GM21825 (cell line): ENCODE data around the gene SYNGR2.
A peak's percentile ranks its signal among the peaks of the same experiment; 100 is the strongest.

Experiments
- ATAC-seq: cut with Tn5 transposase; IDR thresholded peaks from one replicate; pipeline ENCODE4 v1.9.1; 2021; ENCODE audit warnings: mild to moderate bottlenecking, moderate library complexity; ENCODE audit not compliant: unreplicated experiment

SYNGR2 gene

DNA sequence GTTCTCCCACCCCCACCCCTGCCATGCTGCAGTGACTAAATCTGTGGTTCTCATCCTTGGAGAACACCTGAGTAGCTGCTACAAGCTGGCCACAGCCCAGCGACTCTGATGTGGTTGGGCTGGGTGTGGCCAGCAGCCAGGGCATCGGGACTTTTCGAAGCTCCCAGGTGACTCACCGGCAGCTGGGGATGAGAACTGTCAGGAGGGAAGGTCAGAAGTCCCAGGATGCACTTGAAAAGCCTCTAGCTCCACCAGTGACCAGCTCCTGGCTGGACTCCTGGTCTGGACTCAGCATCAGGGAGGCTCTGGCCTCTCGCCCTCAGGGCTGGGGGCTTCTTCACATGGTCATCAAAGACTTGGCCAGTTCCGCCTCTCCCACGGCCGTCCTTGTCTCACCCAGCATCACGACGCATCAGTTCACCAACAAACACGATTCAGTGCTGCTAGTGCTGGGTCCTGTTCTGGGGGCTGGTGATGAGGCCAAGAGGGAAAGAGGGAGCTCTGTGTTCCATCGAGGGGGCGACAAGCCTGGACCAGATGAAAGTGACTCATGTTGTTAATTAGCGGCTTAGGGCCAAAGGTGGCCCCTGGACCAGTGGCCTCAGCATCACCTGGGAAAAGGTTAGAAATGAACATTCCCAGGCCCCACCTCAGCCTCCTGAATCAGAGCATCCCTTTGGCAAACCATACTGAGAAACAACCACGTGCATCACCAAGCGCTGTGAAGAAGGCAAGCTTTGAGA is 26.1 kb upstream of the SYNGR2 start:
- no peak for ATAC-seq

DNA sequence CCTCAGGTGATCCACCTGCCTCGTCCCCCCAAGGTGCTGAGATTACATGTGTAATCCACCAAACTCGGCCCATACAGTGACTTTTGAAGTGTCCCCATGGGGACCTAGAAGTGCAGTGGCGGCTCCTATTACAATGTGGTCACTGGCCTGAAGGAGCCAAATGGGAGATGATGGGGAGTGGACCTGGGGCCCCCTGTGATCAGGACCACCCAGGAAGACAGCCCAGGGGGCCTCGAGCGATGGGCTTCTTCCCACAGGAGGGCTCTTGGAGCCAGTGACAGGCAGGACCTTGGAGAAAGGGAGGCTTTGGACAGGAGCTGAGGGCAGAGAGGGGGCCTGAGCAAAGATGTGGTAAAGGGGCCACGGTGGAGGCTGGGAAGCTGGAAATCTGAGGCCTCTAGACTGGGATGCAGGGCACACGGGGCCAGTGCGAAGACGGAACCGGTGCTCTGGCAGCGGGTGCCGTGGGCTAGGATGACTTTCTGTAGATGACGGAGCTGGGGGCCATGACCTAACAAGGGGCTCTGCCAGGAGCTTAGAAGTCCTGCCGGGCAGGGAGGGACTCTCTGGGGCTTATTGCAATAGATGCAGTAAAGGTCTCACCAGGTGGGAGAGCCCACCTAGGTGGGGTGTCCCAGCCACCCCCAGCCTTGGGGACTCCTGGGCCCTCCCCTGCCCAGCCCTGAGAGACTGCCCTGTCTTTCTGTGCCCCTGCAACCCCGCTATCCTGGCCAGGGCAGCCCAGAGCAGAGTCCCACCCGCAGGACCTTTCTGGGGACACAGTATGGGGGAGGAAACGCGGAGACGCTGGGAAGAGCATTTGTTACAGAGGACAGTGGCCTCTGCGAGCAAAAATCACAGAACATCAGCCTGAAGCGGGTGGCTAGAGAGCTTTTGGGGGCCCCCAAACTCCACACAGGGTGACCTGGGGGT is 24.9 kb upstream of the SYNGR2 start:
- ATAC-seq = no peak

DNA sequence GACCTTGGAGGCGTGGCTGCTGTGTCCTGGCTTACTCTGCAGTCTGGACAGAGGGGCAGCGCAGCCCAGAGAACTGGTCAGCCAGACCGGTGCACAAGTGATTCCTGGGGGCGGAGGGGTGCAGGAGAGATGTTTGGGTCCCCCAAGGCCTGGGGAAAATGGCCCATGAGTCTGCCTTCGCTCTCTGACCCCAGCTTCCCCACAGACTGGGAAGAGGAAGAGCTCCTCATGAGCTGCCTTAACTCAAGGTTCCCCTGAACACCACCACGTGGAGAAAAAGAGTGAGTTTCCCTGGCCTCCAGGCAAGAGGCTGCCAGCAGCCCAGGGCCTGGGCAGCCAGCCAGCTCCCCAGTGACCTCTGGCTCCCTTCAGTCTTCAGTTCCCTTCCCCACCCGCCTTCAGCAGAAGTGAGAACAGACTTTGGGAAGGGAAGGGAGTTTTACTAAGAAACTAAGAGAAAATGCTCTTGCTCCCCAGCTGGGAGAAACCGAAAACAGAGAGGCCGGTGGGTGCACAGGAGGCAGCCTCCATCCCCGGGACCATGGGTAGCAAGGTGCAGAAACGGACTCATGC is 24.1 kb upstream of the SYNGR2 start:
- ATAC-seq = no peak

DNA sequence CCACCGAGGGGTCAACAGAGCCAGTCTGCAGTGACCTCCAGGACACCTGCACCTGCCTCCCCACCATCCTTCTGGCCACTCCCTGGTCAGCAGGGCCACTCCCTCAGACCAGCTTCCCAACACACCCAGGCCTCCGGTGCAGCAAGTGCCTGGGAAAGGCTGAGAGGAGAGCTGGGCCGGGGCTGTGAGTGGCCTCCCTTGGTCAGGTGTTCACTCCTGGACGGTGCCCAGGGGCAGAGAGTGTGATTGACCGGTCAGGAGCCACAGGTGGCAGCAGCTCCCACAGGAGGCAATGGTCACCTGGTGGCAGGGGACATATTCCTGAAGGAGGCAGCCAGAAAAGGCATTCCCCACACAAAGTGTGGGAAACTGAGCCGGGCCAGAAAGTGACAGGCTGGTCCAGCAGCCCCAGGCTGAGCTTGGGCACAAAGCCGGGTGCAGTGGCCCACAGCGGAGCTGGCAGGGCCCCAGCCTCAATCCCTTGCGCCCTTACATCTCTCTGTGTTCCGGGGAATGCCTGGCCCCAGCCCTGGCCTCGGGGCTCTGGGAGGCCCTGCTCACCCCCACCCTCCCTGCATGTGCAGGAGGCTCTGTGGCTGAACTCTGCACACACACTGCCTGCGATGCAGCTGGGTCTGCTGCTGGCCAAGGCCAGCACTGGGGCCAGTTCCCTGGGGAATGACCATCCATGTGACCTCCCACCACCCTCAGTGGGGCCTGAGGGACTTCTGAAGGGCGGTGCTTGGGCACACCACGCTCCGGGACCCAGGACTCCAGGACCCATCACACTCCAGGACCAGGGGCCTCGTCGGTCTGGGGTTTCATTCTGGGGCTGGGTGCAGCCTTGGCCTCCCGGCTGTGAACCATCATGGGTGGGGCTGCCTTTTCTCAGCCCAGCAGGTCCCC is 23.4 kb upstream of the SYNGR2 start:
- no peak for ATAC-seq

- no peak for ATAC-seq
Observed at GRCh38 chr17:78146471-78146869, 21.9 kb upstream of the SYNGR2 start.

- no peak for ATAC-seq
Observed at GRCh38 chr17:78146881-78147280, 21.5 kb upstream of the SYNGR2 start.

DNA sequence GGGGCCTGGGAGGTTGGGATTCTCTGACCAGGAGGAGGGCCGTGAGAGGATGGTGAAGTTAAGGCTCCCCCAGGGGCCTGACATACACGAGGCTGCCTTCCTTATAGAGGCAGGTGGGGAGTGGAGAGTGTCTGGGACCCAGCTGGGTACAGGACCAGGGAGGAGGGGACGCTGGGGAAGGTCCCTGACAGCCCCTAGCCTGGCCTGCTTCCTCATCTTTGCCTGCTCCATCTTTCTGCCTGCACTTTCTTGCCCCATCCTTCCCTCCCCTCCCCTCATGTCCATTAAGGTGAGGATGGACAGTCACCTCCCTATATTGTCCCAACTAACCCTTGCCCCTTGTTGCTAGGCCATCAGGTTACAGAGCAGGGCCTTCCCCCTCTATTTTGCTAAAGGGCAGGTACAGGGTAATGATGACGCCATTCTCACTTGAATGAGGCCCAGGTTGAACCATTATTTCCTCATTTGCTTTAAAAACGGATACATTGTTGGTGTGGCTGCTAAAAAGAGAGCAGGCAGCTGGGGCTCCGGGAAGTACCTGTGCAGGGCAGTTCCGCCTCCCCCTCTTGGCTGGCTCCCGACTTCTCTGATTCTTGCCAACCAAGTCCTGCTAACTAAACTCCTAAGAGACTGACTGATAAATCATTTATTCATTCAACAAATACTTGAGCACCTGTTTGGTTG is 20.9 kb upstream of the SYNGR2 start:
- ATAC-seq = peak; percentile 32

DNA sequence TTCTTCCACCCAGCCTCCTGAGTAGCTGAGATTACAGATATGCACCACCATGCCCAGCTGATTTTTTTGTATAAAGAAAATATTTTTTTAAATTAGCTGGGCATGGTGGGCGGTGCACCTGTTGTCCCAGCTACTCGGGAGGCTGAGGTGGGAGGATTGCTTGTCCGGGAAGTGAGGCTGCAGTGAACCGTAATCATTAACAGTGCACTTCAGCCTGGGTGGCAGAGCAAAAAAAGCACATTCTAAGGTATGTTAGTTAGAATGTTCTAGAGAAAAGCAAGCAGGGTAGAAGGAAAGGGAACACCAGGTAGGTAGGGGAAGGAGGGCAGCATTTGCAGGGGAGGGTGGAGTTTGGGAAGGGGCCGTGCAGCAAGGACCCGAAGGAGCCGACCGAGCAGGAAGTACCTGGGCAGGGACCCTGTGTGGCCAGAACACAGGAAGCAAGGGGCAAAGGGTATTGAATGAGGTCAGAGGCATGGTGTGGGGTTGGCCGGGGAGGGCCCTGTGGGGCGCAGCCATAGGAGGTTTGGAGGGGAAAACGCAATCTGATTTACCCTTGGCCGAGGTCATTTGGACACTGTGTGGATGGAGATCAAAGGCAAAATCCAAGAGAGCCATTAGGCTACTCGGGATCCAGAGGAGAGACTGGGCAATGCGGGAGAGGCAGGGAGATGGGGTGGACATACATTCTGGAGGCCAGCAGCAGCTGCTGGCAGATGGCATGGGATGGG is 19.9 kb upstream of the SYNGR2 start:
- no peak for ATAC-seq

DNA sequence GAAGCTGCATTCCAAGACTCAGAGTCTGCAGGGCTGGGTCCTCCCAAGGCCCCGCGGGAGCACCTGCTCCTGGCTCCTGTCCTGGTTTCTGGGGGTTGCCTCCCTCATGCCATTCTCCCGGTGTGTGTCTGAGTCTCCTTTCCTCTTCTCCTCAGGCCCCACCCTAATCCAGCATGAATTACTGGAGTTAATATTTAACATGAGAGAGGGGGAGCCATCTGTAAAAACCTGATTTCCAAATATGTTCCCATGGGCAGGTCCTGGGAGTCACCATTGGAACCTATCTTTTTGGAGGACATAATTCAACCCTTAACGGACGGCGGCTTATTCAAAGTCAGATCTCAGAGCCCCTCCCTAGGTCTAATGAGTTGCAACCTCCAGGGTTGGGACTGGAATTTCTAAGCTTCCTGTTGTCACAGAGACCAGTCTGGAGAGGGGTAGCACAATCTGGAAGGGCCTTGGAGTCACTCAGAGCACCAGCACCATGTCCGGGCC is 16.8 kb upstream of the SYNGR2 start:
- no peak for ATAC-seq

DNA sequence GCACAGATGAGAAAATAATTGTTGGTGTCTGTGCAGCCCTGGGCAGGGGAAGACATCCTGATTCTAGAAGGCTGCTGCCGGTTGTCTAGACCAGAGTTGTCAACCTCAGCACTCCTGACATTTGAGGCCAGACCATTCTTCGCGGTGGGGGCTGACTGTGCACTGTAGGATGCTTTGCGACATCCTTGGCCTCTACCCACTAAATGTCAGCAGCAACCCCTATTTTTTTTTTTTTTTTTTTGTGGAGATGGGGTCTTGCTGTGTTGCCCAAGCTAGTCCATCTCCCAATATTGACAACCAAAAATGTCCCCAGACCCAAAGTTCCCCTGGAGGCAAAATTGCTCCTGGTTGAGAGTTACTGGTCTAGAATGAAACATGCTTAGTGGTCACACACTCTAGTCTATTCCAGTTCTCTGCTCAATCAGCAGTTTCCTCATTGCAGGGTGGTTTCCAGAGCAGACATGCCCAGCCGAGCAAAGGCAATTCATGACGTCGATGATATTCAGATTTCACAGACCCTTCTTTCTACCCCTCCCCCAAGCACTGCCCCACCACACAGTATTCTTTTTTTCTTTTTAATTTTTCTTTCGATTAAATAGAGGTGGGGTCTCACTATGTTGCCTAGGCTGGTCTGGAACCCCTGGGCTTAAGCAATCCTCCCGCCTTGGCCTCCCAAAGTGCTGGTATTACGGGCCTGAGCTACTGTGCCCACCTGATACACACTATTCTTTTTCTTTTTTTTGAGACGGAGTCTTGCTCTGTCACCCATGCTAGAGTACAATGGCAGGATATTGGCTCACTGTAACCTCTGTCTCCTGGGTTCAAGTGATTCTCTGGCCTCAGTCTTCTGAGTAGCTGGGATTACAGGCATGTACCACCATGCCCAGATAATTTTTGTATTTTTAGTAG is 13.2 kb upstream of the SYNGR2 start:
- ATAC-seq = peak; percentile 57

- no peak for ATAC-seq
Observed at GRCh38 chr17:78159575-78160158, 8.7 kb upstream of the SYNGR2 start.

- no peak for ATAC-seq
Observed at GRCh38 chr17:78163881-78164747, 4.3 kb upstream of the SYNGR2 start.

DNA sequence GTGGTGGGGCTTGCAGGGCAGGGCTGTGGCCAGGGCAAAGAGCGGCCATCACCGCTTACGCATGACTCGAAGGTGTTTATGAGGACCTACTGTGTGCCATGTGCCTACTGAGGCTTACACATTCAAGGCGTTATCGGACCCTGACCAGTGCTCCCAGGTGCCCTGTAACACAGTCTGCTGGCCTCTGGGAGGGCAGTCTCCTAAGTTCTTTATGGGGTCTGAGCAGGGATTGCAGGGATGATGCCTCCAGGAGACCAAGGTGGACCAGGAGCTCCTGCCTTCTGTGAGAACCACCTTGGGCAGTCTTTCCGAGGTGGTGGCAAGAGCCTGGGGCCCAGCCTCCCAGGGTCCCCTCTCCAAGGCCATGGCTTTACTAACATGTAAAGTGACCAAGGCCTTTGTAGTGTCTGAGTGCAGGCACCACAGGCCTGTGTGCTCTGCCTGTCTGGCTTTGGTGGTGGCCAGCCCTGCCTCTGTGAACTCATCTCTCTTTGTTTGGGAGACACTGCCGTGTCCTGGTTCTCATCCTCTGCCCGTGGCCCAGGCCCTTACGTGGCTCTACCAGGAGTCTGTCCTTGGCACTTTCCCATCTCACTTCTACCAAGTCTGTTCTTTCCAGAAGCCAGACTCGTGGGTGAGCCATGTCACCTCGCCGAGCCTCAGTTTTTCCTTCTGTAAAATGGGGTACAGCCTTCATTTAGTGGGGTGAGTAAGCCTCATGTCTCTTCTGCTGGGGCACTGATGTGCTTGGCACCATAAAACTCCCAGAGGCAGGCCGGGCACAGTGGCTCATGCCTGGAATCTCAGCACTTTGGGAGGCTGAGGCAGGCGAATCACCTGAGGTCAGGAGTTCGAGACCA is 3.4 kb upstream of the SYNGR2 start:
- ATAC-seq = no peak

GRCh38 chr17:78166416-78166815 is 2.0 kb upstream of the SYNGR2 start:
- no peak for ATAC-seq

DNA sequence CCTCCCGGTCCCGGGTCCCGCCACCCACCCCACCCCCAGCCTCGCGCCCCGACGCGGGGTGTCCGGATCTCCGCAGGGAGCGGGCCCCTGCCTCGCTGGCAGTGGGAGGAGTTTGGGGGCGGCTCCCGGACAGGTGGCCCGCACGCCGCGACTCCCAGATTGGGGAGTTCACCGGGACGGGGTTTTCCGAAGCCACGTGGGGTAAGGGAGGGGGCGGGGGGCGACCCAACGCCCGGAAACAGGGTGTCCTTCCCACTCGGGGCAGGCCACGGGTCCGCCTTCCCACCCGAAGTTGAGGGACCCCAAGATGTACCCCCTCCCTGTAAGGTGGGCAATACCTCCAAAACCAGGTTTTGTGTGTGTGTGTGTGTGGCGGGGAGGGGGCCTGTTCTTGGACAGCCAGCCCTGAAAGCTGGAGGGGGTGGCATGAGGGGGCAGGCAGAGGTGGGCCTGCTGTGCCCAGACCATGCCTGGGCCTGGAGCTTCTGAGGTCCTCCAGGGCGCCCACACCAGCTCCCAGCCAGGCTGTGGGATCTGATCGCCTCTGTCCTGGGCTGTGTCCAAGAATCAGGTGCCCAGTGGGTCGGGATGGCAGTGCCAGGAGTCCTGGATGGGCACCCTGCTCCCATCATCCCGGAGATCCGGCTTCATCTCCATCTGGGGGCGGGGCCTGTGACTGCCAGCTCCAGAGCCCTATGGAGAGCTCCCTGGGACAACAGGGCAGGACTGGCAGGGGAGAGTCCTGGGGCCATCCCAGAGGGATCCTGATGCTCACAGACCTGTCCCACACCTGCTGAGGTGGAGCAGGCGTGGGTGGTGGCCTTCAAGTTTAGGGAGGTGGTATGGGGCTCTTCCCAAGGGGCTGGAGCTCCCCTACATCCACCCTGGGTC is 767 bp downstream of the SYNGR2 start:
- peak; percentile 18 for ATAC-seq
